GM21786 (cell line): ENCODE measurements around the gene DHRSX.
"Not testable (repeated sequence)": the region's sequence is repeated elsewhere in the genome, so short reads cannot be mapped to it uniquely, and the experiment has no call there.

ENCODE experiments used
- ATAC-seq: cut with Tn5 transposase; IDR thresholded peaks from one replicate; pipeline ENCODE4 v1.9.1; 2021; ENCODE audit not compliant: unreplicated experiment

DHRSX gene

GRCh38 chrX:2398064-2398656, 102.6 kb downstream of the DHRSX start:
- ATAC-seq, result no peak

GRCh38 chrX:2397229-2398063, 103.3 kb downstream of the DHRSX start:
- ATAC-seq, result no peak

- ATAC-seq, result no peak
Measured at GRCh38 chrX:2395261-2395992, 105.3 kb downstream of the DHRSX start.

GRCh38 chrX:2391869-2392606, 108.7 kb downstream of the DHRSX start:
- no peak for ATAC-seq

- ATAC-seq, result no peak
Measured at GRCh38 chrX:2390754-2391153, 110.0 kb downstream of the DHRSX start.

- not testable (repeated sequence) for ATAC-seq
Measured at GRCh38 chrX:2389731-2390130, 111.0 kb downstream of the DHRSX start.

- ATAC-seq, result no peak
Measured at GRCh38 chrX:2389324-2389723, 111.5 kb downstream of the DHRSX start.

GRCh38 chrX:2388669-2389068, 112.1 kb downstream of the DHRSX start:
- no peak for ATAC-seq

- ATAC-seq, result no peak
Measured at GRCh38 chrX:2387614-2388239, 113.0 kb downstream of the DHRSX start.

- ATAC-seq, result no peak
Measured at GRCh38 chrX:2385224-2385623, 115.6 kb downstream of the DHRSX start.

GRCh38 chrX:2384486-2384885, 116.3 kb downstream of the DHRSX start:
- no peak for ATAC-seq

GRCh38 chrX:2383735-2384134, 117.0 kb downstream of the DHRSX start:
- ATAC-seq, result no peak

GRCh38 chrX:2383144-2383543, 117.6 kb downstream of the DHRSX start:
- ATAC-seq, result no peak

GRCh38 chrX:2382433-2383048, 118.2 kb downstream of the DHRSX start:
- ATAC-seq, result not testable (repeated sequence)

GRCh38 chrX:2376166-2376565, 124.6 kb downstream of the DHRSX start:
- ATAC-seq, result no peak

- ATAC-seq, result no peak
Measured at GRCh38 chrX:2374086-2374485, 126.7 kb downstream of the DHRSX start.

GRCh38 chrX:2373615-2374014, 127.2 kb downstream of the DHRSX start:
- no peak for ATAC-seq

- no peak for ATAC-seq
Measured at GRCh38 chrX:2371026-2371711, 129.6 kb downstream of the DHRSX start.

GRCh38 chrX:2370456-2370855, 130.3 kb downstream of the DHRSX start:
- ATAC-seq, result no peak

- no peak for ATAC-seq
Measured at GRCh38 chrX:2369206-2369605, 131.6 kb downstream of the DHRSX start.
